GM18861 (cell line): ENCODE data around the gene EDA2R.

Experiments
- ATAC-seq: cut with Tn5 transposase; IDR thresholded peaks from one replicate; pipeline ENCODE4 v1.9.1; 2021; ENCODE audit not compliant: unreplicated experiment

EDA2R gene

GRCh38 chrX:66547847-66548369 is 91.0 kb downstream of the EDA2R start:
- no peak for ATAC-seq
